Bone marrow (tissue), 2 donors: ENCODE data around the gene GREB1.

Experiments used
- DNase-seq, 2 donors: peaks; one replicate each; lab custom pipeline; 2025; lab: John Stamatoyannopoulos, UW

Gene GREB1

GRCh38 chr2:11512431-11512830 lies 21.4 kb upstream of the GREB1 start:
- DNase-seq, result no peak

GRCh38 chr2:11513319-11513718 lies 20.5 kb upstream of the GREB1 start:
- no peak for DNase-seq

- no peak for DNase-seq
Measured at GRCh38 chr2:11514081-11514730, 19.6 kb upstream of the GREB1 start.

GRCh38 chr2:11514904-11515303 lies 18.9 kb upstream of the GREB1 start:
- no peak for DNase-seq

- no peak for DNase-seq
Measured at GRCh38 chr2:11515490-11515981, 18.3 kb upstream of the GREB1 start.

- DNase-seq, result no peak
Measured at GRCh38 chr2:11516984-11517648, 16.7 kb upstream of the GREB1 start.

GRCh38 chr2:11517906-11518305 lies 15.9 kb upstream of the GREB1 start:
- no peak for DNase-seq

GRCh38 chr2:11520092-11520693 lies 13.7 kb upstream of the GREB1 start:
- DNase-seq, result no peak

GRCh38 chr2:11521775-11522174 lies 12.1 kb upstream of the GREB1 start:
- DNase-seq, result no peak

- DNase-seq, result no peak
Measured at GRCh38 chr2:11524470-11524869, 9.4 kb upstream of the GREB1 start.

GRCh38 chr2:11525762-11526161 lies 8.1 kb upstream of the GREB1 start:
- no peak for DNase-seq

GRCh38 chr2:11527001-11527400 lies 6.8 kb upstream of the GREB1 start:
- no peak for DNase-seq

- DNase-seq, result no peak
Measured at GRCh38 chr2:11528228-11528627, 5.6 kb upstream of the GREB1 start.

GRCh38 chr2:11530864-11531465 lies 2.9 kb upstream of the GREB1 start:
- no peak for DNase-seq

GRCh38 chr2:11532416-11533055 lies 1.3 kb upstream of the GREB1 start:
- DNase-seq, result no peak

- DNase-seq, result no peak
Measured at GRCh38 chr2:11534071-11534745, 363 bp downstream of the GREB1 start.

GRCh38 chr2:11534746-11535484 lies 1.1 kb downstream of the GREB1 start:
- DNase-seq, result no peak

GRCh38 chr2:11535899-11536344 lies 2.1 kb downstream of the GREB1 start:
- no peak for DNase-seq

GRCh38 chr2:11537951-11538350 lies 4.1 kb downstream of the GREB1 start:
- DNase-seq, result no peak

- DNase-seq, result no peak
Measured at GRCh38 chr2:11539317-11540147, 5.7 kb downstream of the GREB1 start.
